ENCODE results near the gene ARPC2.

DNA sequence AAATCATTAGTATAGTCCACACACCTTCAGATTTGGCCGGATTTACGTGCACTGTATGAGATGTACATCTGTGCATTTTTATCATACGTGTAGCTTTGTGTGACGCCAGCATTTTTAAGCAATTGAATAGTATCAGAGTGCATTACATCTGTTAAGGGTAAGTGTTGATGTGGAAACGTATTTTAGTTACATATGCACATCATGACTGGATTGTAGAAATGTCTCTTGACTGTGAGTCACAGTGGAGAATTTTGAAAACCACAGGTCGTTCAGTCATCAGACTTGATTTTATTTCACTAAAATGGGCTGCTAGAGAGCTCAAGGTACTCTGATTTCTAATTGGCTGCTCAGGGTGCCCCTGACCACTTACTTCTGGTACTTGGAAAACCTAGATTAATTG lies 38.5 kb downstream of the ARPC2 start:
- TF ChIP-seq, protein P1, sequence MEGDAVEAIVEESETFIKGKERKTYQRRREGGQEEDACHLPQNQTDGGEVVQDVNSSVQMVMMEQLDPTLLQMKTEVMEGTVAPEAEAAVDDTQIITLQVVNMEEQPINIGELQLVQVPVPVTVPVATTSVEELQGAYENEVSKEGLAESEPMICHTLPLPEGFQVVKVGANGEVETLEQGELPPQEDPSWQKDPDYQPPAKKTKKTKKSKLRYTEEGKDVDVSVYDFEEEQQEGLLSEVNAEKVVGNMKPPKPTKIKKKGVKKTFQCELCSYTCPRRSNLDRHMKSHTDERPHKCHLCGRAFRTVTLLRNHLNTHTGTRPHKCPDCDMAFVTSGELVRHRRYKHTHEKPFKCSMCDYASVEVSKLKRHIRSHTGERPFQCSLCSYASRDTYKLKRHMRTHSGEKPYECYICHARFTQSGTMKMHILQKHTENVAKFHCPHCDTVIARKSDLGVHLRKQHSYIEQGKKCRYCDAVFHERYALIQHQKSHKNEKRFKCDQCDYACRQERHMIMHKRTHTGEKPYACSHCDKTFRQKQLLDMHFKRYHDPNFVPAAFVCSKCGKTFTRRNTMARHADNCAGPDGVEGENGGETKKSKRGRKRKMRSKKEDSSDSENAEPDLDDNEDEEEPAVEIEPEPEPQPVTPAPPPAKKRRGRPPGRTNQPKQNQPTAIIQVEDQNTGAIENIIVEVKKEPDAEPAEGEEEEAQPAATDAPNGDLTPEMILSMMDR (IDR thresholded peaks at IDR 0.05): no peak
- TF ChIP-seq POLR2A (IDR thresholded peaks at IDR 0.05): no peak
- TF ChIP-seq POLR2AphosphoS5 (IDR thresholded peaks at IDR 0.05): no peak
- TF ChIP-seq EP300 (IDR thresholded peaks at IDR 0.05): no peak
